ENCODE results near the gene GGA2.
"Not testable (repeated sequence)": the region's sequence is repeated elsewhere in the genome, so short reads cannot be mapped to it uniquely, and the experiment has no call there.

Gene GGA2

DNA sequence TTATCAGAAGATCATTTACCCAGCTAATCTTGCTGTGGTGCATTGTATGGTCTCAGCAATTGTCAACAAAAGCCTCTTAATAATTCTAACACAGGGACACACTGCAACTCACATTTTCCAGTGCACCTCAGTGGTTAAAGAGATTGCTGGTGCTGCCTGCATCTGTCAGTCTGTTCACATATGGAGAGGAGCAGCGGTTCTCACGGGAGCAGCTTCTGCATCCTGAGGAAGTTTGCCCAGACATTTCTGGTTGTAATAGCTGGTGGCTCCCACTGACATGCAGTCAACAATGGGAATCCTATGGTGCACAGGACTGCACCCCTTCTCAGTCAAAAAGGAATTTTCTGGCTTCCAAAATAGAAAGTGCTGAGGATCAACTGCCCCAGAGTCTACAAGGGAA, 7.8 kb downstream of the GGA2 start:
- DNase-seq, result no peak

DNA sequence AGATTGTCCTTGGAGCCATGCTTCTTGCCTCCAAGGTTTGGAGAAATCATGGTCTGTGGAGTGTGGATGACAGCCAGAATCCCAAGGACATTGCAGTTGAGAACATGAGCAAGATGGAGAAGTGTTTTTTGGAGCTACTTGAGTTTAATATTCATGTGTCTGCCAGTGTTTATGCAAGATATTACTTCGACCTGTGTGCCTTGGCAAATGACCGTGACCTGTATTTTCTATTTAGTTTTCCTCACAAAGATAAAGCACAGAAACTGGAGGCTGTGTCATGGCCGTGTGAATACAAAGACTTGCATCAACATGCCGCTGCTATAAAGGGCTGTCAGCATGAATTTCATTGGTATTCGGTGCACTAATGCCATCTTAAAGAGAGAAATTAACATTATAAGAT, 9.0 kb downstream of the GGA2 start:
- DNase-seq, result no peak

DNA sequence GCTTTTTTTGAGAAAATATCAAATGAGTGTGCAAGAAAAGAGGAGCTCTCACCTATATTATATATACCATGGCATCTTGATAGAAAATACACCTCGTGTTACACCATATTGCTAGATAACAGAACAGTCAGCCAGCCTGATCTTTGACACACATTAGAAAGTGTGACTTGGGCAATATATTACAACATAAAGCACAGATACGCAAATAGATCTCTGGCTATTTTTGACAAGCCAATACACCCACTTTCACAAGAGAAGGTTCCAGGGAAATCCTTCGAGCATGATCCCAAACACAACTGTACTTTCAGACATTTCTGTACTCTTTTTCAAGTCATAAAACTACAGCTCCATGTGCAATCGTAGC, 9.4 kb downstream of the GGA2 start:
- no peak for DNase-seq

- no peak for DNase-seq
Observed at GRCh38 chr16:23500212-23500861, 10.0 kb downstream of the GGA2 start.

DNA sequence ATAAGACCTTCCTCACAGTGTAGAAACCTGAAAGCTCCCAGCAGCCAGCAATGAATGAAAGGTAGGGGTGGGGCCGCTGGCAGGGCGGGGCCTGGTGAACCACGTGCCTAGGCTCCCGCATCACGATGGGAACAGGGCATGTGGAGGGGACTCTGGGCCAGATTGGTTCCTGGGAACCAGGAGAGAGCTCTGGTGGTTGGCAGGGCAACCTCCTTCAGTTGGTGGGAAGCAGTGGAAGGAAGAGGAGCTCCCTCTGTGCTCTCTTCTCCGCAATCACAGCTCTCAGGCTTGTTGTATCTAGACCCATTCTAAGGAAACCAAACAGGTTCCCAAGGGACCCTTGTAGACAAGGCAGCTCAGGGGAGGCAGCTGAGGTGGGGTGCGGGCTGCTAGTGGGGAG, 10.5 kb downstream of the GGA2 start:
- DNase-seq, result no peak

DNA sequence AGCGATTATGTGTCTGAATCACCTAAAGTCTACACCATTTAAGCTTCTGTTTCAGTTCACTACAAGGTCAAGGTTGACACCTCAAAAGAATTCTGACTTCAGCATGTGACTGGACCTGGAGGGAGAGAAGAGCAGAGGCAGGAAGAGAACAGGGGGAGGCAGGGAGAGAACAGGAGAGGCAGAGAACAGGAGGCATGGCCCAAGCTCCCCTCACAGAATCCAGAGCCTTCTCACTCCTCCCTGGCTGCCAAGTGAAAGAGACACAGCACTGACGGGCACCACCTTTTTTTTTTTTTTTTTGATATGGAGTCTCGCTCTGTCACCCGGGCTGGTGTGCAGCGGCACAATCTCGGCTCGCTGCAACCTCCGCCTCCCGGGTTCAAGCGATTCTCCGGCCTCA, 11.4 kb downstream of the GGA2 start:
- no peak for DNase-seq

DNA sequence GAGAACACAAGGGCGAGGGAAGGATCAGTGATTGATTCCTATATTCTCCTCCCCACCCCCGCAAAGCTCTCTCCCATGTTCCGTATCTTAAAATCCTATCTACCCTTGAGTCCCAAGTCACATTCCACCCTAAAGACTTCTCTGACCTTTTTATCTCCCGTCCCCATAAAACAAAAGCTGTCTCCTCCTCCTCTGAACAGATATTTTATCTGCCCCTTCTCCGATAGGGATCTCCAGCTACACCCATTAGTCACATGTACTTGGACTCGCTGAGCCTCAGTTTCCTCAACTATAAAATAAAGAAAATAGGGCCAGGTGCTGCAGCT, 12.8 kb downstream of the GGA2 start:
- no peak for DNase-seq

GRCh38 chr16:23496821-23497542, 13.3 kb downstream of the GGA2 start:
- no peak for DNase-seq

DNA sequence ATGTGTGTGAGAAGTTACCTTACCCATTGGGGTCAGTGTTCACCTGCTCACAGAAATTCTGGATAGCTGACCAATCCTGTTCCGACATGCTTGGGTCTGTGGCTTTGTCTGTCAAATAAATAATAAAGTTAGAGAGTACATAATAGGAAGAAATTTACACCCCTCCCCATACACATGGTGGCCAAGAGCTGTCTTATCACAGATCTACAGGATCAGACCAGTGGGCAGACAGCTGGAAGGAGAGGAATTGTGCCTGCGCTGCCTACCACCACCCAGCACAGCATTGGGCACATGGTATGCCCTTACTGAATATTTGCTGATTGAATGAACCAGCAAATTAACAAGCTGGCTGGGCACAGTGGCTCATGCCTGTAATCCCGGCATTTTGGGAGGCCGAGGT, 14.6 kb downstream of the GGA2 start:
- DNase-seq, result no peak

DNA sequence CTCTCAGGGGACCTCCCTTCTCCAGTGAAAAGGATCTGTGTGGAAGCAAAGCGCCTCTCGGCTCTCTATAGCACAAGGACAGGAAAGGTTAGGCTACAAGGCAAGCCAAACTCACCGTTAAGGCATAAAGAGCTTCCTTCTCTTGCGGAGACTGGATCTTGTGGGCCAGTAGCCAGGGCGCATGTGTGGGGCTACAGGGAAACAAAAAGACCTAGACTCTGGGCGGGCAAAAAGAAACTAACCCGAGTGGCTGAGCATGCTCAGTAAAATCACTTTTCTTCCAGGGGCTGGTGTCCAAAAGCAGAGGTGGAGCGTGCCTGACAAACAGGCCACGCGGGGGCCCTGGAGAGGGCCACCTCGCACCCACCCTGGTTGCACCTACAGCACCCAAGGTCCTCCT, 16.1 kb downstream of the GGA2 start:
- DNase-seq, result no peak

- no peak for DNase-seq
Observed at GRCh38 chr16:23491490-23492391, 18.6 kb downstream of the GGA2 start.

GRCh38 chr16:23486480-23486879, 23.8 kb downstream of the GGA2 start:
- no peak for DNase-seq

GRCh38 chr16:23485841-23486240, 24.5 kb downstream of the GGA2 start:
- no peak for DNase-seq

GRCh38 chr16:23485257-23485614, 25.1 kb downstream of the GGA2 start:
- no peak for DNase-seq

DNA sequence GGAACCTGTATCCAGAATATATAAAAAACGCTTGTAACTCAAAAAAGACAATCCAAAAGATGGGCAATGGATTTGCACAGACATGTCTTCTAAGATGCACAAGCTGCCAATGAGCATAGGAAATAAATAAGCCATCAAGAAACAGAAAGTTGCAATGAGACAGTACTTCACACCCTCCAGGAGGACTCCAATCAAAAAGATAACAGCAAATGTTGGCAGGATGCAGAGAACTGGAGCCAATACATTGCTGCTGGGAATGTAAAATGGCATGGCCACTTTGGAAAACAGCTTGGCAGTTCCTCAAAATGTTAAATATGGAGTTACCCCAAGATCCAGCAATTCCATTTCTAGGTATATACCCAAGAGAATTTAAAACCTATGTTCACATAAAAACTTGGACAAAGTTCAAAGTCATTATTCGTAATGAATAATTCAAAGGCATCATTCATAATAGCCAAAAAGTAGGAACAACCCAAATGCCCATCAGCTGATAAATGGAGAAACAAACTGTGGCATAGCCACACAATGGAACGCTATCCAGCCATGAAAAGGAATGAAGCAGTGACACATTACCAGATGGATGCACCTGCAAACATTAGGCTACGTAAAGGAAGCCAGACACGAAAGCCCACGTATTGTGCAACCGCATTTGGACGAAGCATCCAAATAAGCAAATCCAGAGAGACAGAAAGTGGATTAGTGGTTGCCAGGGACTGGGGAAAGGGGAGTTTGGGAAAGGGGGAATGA, 25.6 kb downstream of the GGA2 start:
- no peak for DNase-seq

- DNase-seq, result not testable (repeated sequence)
Observed at GRCh38 chr16:23483492-23483891, 26.8 kb downstream of the GGA2 start.

GRCh38 chr16:23482778-23483177, 27.5 kb downstream of the GGA2 start:
- no peak for DNase-seq

GRCh38 chr16:23480257-23480656, 30.0 kb downstream of the GGA2 start:
- DNase-seq, result no peak

DNA sequence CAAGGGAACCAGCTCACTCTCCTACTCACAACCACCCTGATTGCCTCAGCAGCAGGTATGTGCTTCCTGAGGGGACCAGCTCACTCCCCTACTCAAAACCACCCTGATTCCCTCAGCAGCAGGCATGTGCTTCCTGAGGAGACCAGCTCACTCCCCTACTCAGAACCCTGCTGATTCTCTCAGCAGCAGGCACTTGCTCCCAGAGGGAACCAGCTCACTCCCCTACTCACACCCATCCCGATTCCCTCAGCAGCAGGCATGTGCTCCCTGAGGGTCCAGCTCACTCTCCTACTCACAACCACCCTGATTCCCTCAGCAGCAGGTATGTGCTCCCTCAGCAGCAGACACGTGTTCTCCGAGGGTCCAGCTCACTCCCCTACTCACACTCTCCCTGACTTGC, 31.2 kb downstream of the GGA2 start:
- no peak for DNase-seq

GRCh38 chr16:23478566-23478965, 31.7 kb downstream of the GGA2 start:
- DNase-seq, result no peak

GRCh38 chr16:23476289-23476688, 34.0 kb downstream of the GGA2 start:
- no peak for DNase-seq

- no peak for DNase-seq
Observed at GRCh38 chr16:23469814-23470213, 40.5 kb downstream of the GGA2 start.

- no peak for DNase-seq
Observed at GRCh38 chr16:23466162-23466885, 44.0 kb downstream of the GGA2 start.
